Mesendoderm (in vitro differentiated cells): ENCODE data around the gene SLC1A2.

Source experiments
- DNase-seq: peaks from one replicate; pipeline ENCODE4 v3.0.0; 2013
- H2AK5ac ChIP-seq: 2 replicates; pipeline ENCODE4 v1.6.1; 2013; ENCODE audit warnings: low read length, inconsistent platforms
- H2BK120ac ChIP-seq: 2 replicates; pipeline ENCODE4 v1.6.1; 2013; ENCODE audit warnings: low read depth, mild to moderate bottlenecking, low read length, moderate library complexity, mixed read lengths
- H2BK15ac ChIP-seq: replicated peaks from 2 replicates; pipeline ENCODE4 v1.6.1; 2013; ENCODE audit warnings: low read depth, mild to moderate bottlenecking, moderate library complexity
- H2BK5ac ChIP-seq: 2 replicates; pipeline ENCODE4 v1.6.1; 2013; ENCODE audit warnings: low read length, inconsistent platforms
- H3K18ac ChIP-seq: 2 replicates; pipeline ENCODE4 v1.6.1; 2013; ENCODE audit warnings: mild to moderate bottlenecking, low read length, mixed read lengths
- H3K23ac ChIP-seq: one replicate; pipeline ENCODE4 v1.6.1; 2013; ENCODE audit warnings: low read length
- H3K27ac ChIP-seq: 2 replicates; pipeline ENCODE4 v1.5.1; 2013; ENCODE audit warnings: low read depth, mild to moderate bottlenecking, inconsistent platforms, low read length, moderate library complexity
- H3K27me3 ChIP-seq: 2 replicates; pipeline ENCODE4 v1.6.1; 2013; ENCODE audit warnings: low read length, control low read depth, mild to moderate bottlenecking, inconsistent platforms; ENCODE audit not compliant: insufficient read depth, poor library complexity
- H3K36me3 ChIP-seq: 2 replicates; pipeline ENCODE4 v1.6.1; 2013; ENCODE audit warnings: low read length, inconsistent platforms; ENCODE audit not compliant: control insufficient read depth, insufficient read depth
- H3K4ac ChIP-seq: one replicate; pipeline ENCODE4 v1.6.1; 2013; ENCODE audit warnings: low read depth, mild to moderate bottlenecking, low read length, moderate library complexity
- H3K4me1 ChIP-seq: 2 replicates; pipeline ENCODE4 v1.6.1; 2013; ENCODE audit warnings: low read depth, low read length, inconsistent platforms; ENCODE audit not compliant: control insufficient read depth
- H3K4me2 ChIP-seq: 2 replicates; pipeline ENCODE4 v1.6.1; 2013; ENCODE audit warnings: low read length
- H3K4me3 ChIP-seq: 2 replicates; pipeline ENCODE4 v1.5.1; 2013; ENCODE audit warnings: mild to moderate bottlenecking, low read length
- H3K56ac ChIP-seq: one replicate; pipeline ENCODE4 v1.6.1; 2013; ENCODE audit warnings: low read length
- H3K79me1 ChIP-seq: 2 replicates; pipeline ENCODE4 v1.6.1; 2013; ENCODE audit warnings: low read length, inconsistent platforms
- H3K79me2 ChIP-seq: 2 replicates; pipeline ENCODE4 v1.6.1; 2013; ENCODE audit warnings: mild to moderate bottlenecking, low read length; ENCODE audit not compliant: control insufficient read depth, insufficient read depth
- H3K9ac ChIP-seq: 2 replicates; pipeline ENCODE4 v1.6.1; 2013; ENCODE audit warnings: low read length, inconsistent platforms
- H4K5ac ChIP-seq: one replicate; pipeline ENCODE4 v1.6.1; 2013; ENCODE audit warnings: low read length
- H4K8ac ChIP-seq: one replicate; pipeline ENCODE4 v1.6.1; 2013; ENCODE audit warnings: low read depth, mild to moderate bottlenecking, control low read depth, low read length, moderate library complexity
- WGBS: extraction: QIAGEN DNeasy Blood & Tissue Kit; methylation state at CpG from one replicate; pipeline ENCODE4 v1.1.7; 2013; ENCODE audit warnings: low lambda C conversion rate, missing lambda C conversion rate; ENCODE audit not compliant: insufficient coverage; ENCODE audit errors: extremely low coverage; 5-methylcytosine and 5-hydroxymethylcytosine counted together

SLC1A2 gene

DNA sequence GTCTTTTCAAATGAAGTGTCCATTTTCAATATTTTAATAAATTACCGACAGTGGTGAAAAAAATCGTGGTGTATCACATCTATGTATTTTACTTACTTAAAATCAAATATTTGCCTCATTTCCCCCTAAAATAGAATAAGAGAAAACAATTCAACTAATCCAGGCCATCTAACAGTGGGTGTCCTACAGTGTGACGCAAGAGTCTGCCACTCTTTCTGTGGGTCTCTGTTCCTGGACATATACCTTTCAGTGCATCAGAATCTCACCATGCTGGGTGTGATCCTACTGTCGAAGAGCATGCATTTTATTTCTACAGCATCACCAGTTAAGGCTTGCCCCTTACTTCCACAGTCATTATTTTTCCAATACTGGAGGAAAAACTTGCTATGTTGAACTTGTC, 169.2 kb downstream of the SLC1A2 start:
- no peak overlapping the region for H3K56ac ChIP-seq
- no peaks in the 10 kb centered on the region for H3K79me2 ChIP-seq
- no CpG with 5 or more reads among the region's 4 CpGs for WGBS
- no peak overlapping the region for H4K5ac ChIP-seq
- H2AK5ac ChIP-seq = no peak overlapping the region
- no peaks in the 10 kb centered on the region for H3K4me1 ChIP-seq
- H3K27me3 ChIP-seq = no peaks in the 10 kb centered on the region
- DNase-seq = no peak
- H3K36me3 ChIP-seq = no peaks in the 10 kb centered on the region
- H3K27ac ChIP-seq = no peak overlapping the region
- H3K4me3 ChIP-seq = no peak overlapping the region
- no peak overlapping the region for H3K18ac ChIP-seq
- H2BK15ac ChIP-seq = no peak overlapping the region
- H2BK5ac ChIP-seq = no peak overlapping the region
- no peaks in the 10 kb centered on the region for H3K79me1 ChIP-seq
- no peak overlapping the region for H3K23ac ChIP-seq
- H3K9ac ChIP-seq = no peak overlapping the region
- H4K8ac ChIP-seq = no peak overlapping the region
- no peak overlapping the region for H3K4me2 ChIP-seq
- H3K4ac ChIP-seq = no peak overlapping the region
- no peak overlapping the region for H2BK120ac ChIP-seq

DNA sequence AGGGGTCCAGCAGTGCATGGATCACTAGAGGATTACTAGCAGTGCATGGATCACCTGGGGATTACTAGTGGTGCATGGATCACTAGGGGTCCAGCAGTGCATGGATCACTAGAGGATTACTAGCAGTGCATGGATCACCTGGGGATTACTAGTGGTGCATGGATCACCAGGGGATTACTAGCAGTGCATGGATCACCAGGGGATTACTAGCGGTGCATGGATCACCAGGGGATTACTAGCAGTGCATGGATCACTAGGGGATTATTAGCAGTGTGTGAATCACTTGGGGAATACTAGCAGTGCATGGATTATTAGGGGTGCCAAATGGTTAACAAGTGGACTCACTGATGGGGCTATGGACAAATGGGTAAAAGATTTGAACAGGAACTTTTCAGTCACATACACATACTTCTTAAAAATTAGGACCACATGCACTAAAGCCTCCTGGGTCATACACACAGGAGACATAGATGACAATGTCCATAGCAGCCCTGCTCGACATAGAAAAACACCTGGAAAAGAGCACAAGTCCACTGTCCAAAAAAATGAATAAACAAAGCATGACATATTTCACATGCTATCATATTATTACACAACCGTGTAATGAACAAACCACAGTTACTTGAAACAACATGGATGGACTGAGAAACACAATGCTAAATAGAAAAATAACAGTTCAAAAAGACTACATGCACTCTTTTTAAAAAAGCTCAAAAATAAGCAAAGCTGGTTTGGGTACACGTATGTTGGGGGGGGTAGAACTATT, 170.6 kb downstream of the SLC1A2 start:
- Histone ChIP-seq H3K27me3 (no peaks in the 10 kb centered on the region), H3K4ac (no peak overlapping the region), H3K4me3 (no peak overlapping the region), H3K27ac (no peak overlapping the region), H3K18ac (no peak overlapping the region), H3K9ac (no peak overlapping the region), H2AK5ac (no peak overlapping the region), H4K5ac (no peak overlapping the region), H4K8ac (no peak overlapping the region), H2BK15ac (no peak overlapping the region), H3K4me2 (no peak overlapping the region), H3K36me3 (no peaks in the 10 kb centered on the region), H2BK120ac (no peak overlapping the region), H3K79me1 (no peaks in the 10 kb centered on the region), H2BK5ac (no peak overlapping the region), H3K56ac (no peak overlapping the region), H3K79me2 (no peaks in the 10 kb centered on the region), H3K4me1 (no peaks in the 10 kb centered on the region), H3K23ac (no peak overlapping the region)
- no CpG with 5 or more reads among the region's 4 CpGs for WGBS
- DNase-seq = no peak

DNA sequence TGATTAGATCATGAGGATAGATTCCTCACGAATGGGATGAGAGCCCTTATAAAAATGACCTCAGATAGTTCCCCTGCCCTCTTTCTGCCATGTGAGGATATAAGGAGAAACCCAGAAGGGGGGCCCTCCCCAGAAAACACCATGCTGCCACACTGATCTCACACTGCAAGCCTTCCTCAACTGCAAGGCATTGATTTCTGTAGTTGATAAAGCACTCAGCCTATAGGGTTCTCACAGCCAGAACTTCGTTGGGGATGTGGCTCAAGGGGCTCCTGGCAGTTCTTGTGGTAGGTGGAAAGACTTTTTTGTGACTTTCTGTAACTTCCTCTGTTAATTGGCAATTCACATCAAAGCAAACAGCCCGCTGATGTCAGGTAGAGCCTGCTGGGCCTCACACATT, 171.5 kb downstream of the SLC1A2 start:
- Histone ChIP-seq H3K18ac (no peak overlapping the region), H2BK5ac (no peak overlapping the region), H3K23ac (no peak overlapping the region), H3K9ac (no peak overlapping the region), H3K4ac (no peak overlapping the region), H2BK15ac (no peak overlapping the region), H2BK120ac (no peak overlapping the region), H4K8ac (no peak overlapping the region), H3K4me3 (no peak overlapping the region), H3K27ac (no peak overlapping the region), H4K5ac (no peak overlapping the region), H2AK5ac (no peak overlapping the region), H3K4me1 (no peaks in the 10 kb centered on the region), H3K79me2 (no peaks in the 10 kb centered on the region), H3K56ac (no peak overlapping the region), H3K36me3 (no peaks in the 10 kb centered on the region), H3K4me2 (no peak overlapping the region), H3K79me1 (no peaks in the 10 kb centered on the region), H3K27me3 (no peaks in the 10 kb centered on the region)
- WGBS = no CpG with 5 or more reads among the region's 3 CpGs
- DNase-seq = no peak

DNA sequence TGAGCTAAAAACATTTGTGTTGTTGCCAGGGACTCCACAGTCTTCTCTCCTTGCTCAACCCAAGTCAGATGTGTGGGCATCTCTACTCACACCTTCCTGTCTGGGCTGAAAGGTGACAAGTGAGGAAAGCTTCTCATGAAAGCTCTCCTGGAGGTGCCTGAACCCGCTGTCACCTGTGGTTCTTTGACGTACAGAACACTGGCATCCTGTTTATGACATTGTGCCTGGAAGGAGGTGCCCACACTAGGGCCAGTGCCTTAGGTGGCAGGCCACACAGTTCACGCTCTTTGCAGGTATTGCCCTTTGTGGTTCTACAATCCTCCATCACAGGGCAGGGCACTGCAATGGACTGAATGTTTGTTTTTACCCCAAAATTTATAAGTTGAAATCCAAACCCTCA, 171.9 kb downstream of the SLC1A2 start:
- no CpG with 5 or more reads among the region's 3 CpGs for WGBS
- Histone ChIP-seq H3K56ac (no peak overlapping the region), H2BK120ac (no peak overlapping the region), H3K4me2 (no peak overlapping the region), H3K23ac (no peak overlapping the region), H3K4me3 (no peak overlapping the region), H3K79me2 (no peaks in the 10 kb centered on the region), H3K9ac (no peak overlapping the region), H3K4ac (no peak overlapping the region), H3K27me3 (no peaks in the 10 kb centered on the region), H4K8ac (no peak overlapping the region), H3K79me1 (no peaks in the 10 kb centered on the region), H2AK5ac (no peak overlapping the region), H3K18ac (no peak overlapping the region), H2BK5ac (no peak overlapping the region), H4K5ac (no peak overlapping the region), H2BK15ac (no peak overlapping the region), H3K27ac (no peak overlapping the region), H3K36me3 (no peaks in the 10 kb centered on the region), H3K4me1 (no peaks in the 10 kb centered on the region)
- DNase-seq = no peak

DNA sequence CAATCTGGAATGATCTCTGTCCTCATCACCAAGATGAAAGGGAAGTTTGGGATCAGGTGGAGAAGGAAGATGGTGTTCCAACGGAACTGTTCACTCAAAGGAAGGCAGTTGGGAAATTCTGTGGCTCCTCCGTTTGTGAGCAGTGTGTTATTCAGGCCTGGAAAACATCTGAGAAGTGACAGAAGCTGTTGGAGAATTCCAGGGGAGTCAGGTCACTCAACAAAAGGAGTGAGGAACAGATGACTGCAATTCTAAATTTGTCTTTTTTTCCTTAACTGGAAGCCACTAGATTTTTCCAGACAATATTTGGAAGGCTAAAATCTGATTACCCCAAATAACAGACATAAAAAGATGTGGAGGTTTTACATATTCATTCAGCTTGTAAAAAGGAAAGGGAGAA, 172.6 kb downstream of the SLC1A2 start:
- Histone ChIP-seq H3K56ac (no peak overlapping the region), H3K4me3 (no peak overlapping the region), H4K5ac (no peak overlapping the region), H2BK15ac (no peak overlapping the region), H3K4me2 (no peak overlapping the region), H3K9ac (no peak overlapping the region), H4K8ac (no peak overlapping the region), H3K4ac (no peak overlapping the region), H2AK5ac (no peak overlapping the region), H2BK5ac (no peak overlapping the region), H3K79me1 (no peaks in the 10 kb centered on the region), H2BK120ac (no peak overlapping the region), H3K27me3 (no peaks in the 10 kb centered on the region), H3K4me1 (no peaks in the 10 kb centered on the region), H3K79me2 (no peaks in the 10 kb centered on the region), H3K27ac (no peak overlapping the region), H3K36me3 (no peaks in the 10 kb centered on the region), H3K23ac (no peak overlapping the region), H3K18ac (no peak overlapping the region)
- DNase-seq = no peak
- WGBS = no CpG with 5 or more reads among the region's 2 CpGs

DNA sequence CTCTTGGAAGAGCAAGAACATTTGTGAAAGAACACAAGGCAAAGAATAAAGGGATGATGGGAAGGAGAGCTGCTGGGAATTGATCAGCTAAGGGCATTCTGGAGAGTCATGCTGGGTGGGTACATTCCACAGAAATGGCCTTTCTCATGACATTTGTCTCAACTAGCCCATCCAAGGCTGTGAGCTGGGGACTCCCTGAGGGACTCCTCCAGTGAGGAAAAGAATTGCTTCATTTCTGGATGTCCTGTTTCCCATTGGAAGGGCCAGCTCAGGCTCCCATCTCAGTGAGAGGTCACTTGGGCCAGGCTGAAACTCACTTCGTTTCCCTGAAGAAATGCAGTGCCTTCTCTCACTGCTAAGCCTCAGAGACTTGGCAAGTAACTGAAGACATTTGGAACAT, 173.6 kb downstream of the SLC1A2 start:
- no peak overlapping the region for H3K4ac ChIP-seq
- H4K5ac ChIP-seq = no peak overlapping the region
- H2BK15ac ChIP-seq = no peak overlapping the region
- H3K36me3 ChIP-seq = no peaks in the 10 kb centered on the region
- no peaks in the 10 kb centered on the region for H3K79me2 ChIP-seq
- no peak overlapping the region for H2BK120ac ChIP-seq
- no peak for DNase-seq
- H2BK5ac ChIP-seq = no peak overlapping the region
- no CpG with 5 or more reads among the region's 1 CpG for WGBS
- H3K4me1 ChIP-seq = no peaks in the 10 kb centered on the region
- no peaks in the 10 kb centered on the region for H3K27me3 ChIP-seq
- H3K79me1 ChIP-seq = no peaks in the 10 kb centered on the region
- H3K18ac ChIP-seq = no peak overlapping the region
- H3K9ac ChIP-seq = no peak overlapping the region
- H3K4me2 ChIP-seq = no peak overlapping the region
- H3K23ac ChIP-seq = no peak overlapping the region
- H2AK5ac ChIP-seq = no peak overlapping the region
- H3K4me3 ChIP-seq = no peak overlapping the region
- H3K56ac ChIP-seq = no peak overlapping the region
- no peak overlapping the region for H3K27ac ChIP-seq
- no peak overlapping the region for H4K8ac ChIP-seq
